Stimulated activated CD8-positive, alpha-beta memory T cell treated with anti-CD3 and anti-CD28 coated beads, Interleukin-15, amount 100 ng/mL, for 24 hours (primary cell): ENCODE measurements around the gene EML5.

Source experiments
- DNase-seq: peaks from one replicate; pipeline ENCODE4 v3.0.0-alpha.2; 2020; ENCODE audit warnings: low read depth

Gene EML5

GRCh38 chr14:88707088-88707487, 85.7 kb downstream of the EML5 start:
- no peak for DNase-seq

- DNase-seq = no peak
Measured at GRCh38 chr14:88706425-88706824, 86.3 kb downstream of the EML5 start.

GRCh38 chr14:88698651-88699050, 94.1 kb downstream of the EML5 start:
- DNase-seq = no peak

- no peak for DNase-seq
Measured at GRCh38 chr14:88695870-88696269, 96.9 kb downstream of the EML5 start.

- DNase-seq = no peak
Measured at GRCh38 chr14:88688386-88688785, 104.4 kb downstream of the EML5 start.

GRCh38 chr14:88683119-88683518, 109.6 kb downstream of the EML5 start:
- no peak for DNase-seq

GRCh38 chr14:88682495-88683114, 110.1 kb downstream of the EML5 start:
- no peak for DNase-seq

GRCh38 chr14:88681755-88682494, 110.8 kb downstream of the EML5 start:
- no peak for DNase-seq

- DNase-seq = no peak
Measured at GRCh38 chr14:88669346-88669745, 123.4 kb downstream of the EML5 start.

GRCh38 chr14:88668448-88669116, 124.2 kb downstream of the EML5 start:
- DNase-seq = no peak

GRCh38 chr14:88667555-88668273, 125.0 kb downstream of the EML5 start:
- DNase-seq = no peak

- DNase-seq = no peak
Measured at GRCh38 chr14:88660056-88660455, 132.7 kb downstream of the EML5 start.

GRCh38 chr14:88639221-88639620, 153.5 kb downstream of the EML5 start:
- DNase-seq = no peak

- DNase-seq = no peak
Measured at GRCh38 chr14:88632512-88632911, 160.2 kb downstream of the EML5 start.

- no peak for DNase-seq
Measured at GRCh38 chr14:88631091-88631490, 161.7 kb downstream of the EML5 start.

GRCh38 chr14:88630565-88630964, 162.2 kb downstream of the EML5 start:
- DNase-seq = no peak

GRCh38 chr14:88628462-88628861, 164.3 kb downstream of the EML5 start:
- DNase-seq = no peak

- DNase-seq = no peak
Measured at GRCh38 chr14:88628033-88628432, 164.7 kb downstream of the EML5 start.

GRCh38 chr14:88625671-88626070, 167.1 kb downstream of the EML5 start:
- DNase-seq = no peak

GRCh38 chr14:88621100-88621499, 171.7 kb downstream of the EML5 start:
- DNase-seq = no peak

- DNase-seq = no peak
Measured at GRCh38 chr14:88618476-88618875, 174.3 kb downstream of the EML5 start.

GRCh38 chr14:88617479-88617878, 175.3 kb downstream of the EML5 start:
- no peak for DNase-seq

GRCh38 chr14:88616697-88617096, 176.1 kb downstream of the EML5 start:
- no peak for DNase-seq
